HG03025 (cell line): Measurements from ENCODE around the gene FRMD4A.
"Not testable (repeated sequence)": the region's sequence is repeated elsewhere in the genome, so short reads cannot be mapped to it uniquely, and the experiment has no call there.

Experiments used
- ATAC-seq: cut with Tn5 transposase; IDR thresholded peaks from one replicate; pipeline ENCODE4 v1.9.1; 2021; ENCODE audit warnings: mild to moderate bottlenecking, moderate library complexity; ENCODE audit not compliant: unreplicated experiment, low FRiP score

The FRMD4A gene

GRCh38 chr10:13808556-13809391, 522.0 kb downstream of the FRMD4A start:
- ATAC-seq, result no peak

- ATAC-seq, result no peak
Measured at GRCh38 chr10:13806419-13806818, 524.3 kb downstream of the FRMD4A start.

GRCh38 chr10:13803566-13804554, 526.9 kb downstream of the FRMD4A start:
- ATAC-seq, result no peak

GRCh38 chr10:13801907-13802288, 528.8 kb downstream of the FRMD4A start:
- no peak for ATAC-seq

GRCh38 chr10:13801156-13801906, 529.4 kb downstream of the FRMD4A start:
- no peak for ATAC-seq

GRCh38 chr10:13797164-13797563, 533.6 kb downstream of the FRMD4A start:
- ATAC-seq, result no peak

- no peak for ATAC-seq
Measured at GRCh38 chr10:13795653-13796555, 534.8 kb downstream of the FRMD4A start.

GRCh38 chr10:13794992-13795612, 535.6 kb downstream of the FRMD4A start:
- ATAC-seq, result no peak

- no peak for ATAC-seq
Measured at GRCh38 chr10:13792006-13792405, 538.7 kb downstream of the FRMD4A start.

- ATAC-seq, result no peak
Measured at GRCh38 chr10:13791483-13791882, 539.2 kb downstream of the FRMD4A start.

- no peak for ATAC-seq
Measured at GRCh38 chr10:13790196-13790595, 540.5 kb downstream of the FRMD4A start.

GRCh38 chr10:13789448-13789829, 541.3 kb downstream of the FRMD4A start:
- ATAC-seq, result no peak

- no peak for ATAC-seq
Measured at GRCh38 chr10:13788711-13789447, 541.8 kb downstream of the FRMD4A start.

- ATAC-seq, result no peak
Measured at GRCh38 chr10:13788320-13788600, 542.5 kb downstream of the FRMD4A start.

- ATAC-seq, result peak; percentile 59
Measured at GRCh38 chr10:13787015-13787421, 543.7 kb downstream of the FRMD4A start.

- ATAC-seq, result no peak
Measured at GRCh38 chr10:13784067-13784466, 546.7 kb downstream of the FRMD4A start.

GRCh38 chr10:13779748-13780147, 551.0 kb downstream of the FRMD4A start:
- no peak for ATAC-seq

- ATAC-seq, result not testable (repeated sequence)
Measured at GRCh38 chr10:13778693-13778960, 552.1 kb downstream of the FRMD4A start.

- no peak for ATAC-seq
Measured at GRCh38 chr10:13776861-13777311, 553.8 kb downstream of the FRMD4A start.
